Daoy (cell line): ENCODE results near the gene TSSK2. TPM values are rescaled to one million over a fixed set of nuclear protein-coding genes. Genes with fewer than 3 reads are reported as not detected.

Experiments
- DNase-seq: peaks from one replicate; pipeline ENCODE4 v3.0.0-alpha.2; 2015; ENCODE audit warnings: low read depth
- total RNA-seq: library from RNA; depleted of rRNA; stranded (reverse); fragments of >200 nt; shearing (Covaris generic); gene quantifications from 2 replicates; pipeline ENCODE4 v1.2.3, GENCODE V29; 2014

Gene TSSK2
- total RNA-seq, 1 experiment from 2014 or later, result not detected

DNA sequence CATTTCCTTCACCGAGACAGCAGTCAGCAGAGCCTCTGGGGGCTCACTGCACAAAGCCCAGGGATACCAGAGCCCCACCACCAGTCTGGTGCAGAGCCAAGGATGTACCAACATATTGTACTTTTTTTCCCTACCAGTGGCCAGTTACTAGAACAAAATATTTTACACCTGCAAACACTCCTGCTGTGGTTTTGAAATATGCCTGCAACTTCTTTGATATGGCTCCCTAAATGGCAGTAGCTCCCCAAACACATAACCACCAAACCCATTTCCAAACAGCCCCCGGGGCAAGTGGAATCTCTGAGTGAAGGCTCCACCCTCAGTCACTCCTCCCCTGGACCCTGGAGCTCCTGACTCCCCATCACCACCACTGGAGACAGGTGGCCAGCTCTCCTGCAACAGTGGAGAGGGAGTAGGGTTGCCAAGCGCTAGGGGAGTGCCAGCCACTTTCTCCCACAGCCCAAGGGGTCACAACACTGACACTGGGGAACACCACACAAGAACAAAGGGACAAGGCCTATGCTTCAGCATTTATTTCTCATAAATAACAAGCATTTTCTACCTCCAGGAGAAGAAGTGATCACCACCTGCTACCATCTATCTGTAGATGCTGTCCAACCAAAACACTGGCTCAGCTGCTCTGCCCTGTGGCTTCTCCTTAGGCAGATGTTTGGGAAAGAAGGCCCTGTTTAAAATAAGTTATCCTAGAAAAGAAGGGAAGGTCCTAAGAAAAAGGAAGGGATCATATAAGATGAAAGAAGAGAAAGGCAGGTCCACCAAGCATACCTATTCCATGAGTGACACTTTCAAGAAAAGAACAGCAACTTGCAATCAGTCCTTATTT lies 24.0 kb upstream of the TSSK2 start:
- DNase-seq, result no peak

DNA sequence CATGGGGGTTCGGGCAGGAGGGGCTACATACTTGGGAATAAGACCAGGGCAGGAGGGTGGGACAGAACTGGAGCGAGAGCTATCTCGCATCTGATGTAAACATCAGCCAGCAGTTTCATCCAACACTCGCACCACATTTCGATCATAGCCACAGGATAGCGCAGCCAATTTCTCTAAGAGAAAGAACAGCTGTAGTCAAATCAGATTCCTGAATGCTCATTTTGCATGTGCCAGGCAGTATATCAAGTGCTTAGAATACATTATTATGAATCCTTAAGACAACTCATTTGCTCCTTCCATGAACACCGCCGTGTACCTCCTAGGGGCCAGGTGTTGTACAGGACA lies 23.4 kb upstream of the TSSK2 start:
- no peak for DNase-seq

DNA sequence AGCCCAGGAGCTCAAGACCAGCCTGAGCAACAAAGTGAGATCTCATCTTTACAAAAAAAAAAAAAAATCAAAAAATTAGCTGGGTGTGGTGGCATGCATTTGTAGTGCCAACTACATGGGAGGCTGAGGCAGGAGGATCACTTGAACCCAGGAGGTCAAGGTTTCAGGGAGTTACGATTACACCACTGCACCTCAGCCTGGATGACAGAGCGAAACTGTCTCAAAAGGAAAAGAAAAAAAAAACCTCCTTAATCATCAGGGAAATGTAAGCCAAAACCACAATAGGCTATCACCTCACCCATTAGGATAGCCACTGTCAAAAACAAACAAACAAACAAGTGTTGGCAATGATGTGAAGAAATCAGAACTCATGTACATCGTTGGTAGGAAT lies 22.3 kb upstream of the TSSK2 start:
- no peak for DNase-seq

DNA sequence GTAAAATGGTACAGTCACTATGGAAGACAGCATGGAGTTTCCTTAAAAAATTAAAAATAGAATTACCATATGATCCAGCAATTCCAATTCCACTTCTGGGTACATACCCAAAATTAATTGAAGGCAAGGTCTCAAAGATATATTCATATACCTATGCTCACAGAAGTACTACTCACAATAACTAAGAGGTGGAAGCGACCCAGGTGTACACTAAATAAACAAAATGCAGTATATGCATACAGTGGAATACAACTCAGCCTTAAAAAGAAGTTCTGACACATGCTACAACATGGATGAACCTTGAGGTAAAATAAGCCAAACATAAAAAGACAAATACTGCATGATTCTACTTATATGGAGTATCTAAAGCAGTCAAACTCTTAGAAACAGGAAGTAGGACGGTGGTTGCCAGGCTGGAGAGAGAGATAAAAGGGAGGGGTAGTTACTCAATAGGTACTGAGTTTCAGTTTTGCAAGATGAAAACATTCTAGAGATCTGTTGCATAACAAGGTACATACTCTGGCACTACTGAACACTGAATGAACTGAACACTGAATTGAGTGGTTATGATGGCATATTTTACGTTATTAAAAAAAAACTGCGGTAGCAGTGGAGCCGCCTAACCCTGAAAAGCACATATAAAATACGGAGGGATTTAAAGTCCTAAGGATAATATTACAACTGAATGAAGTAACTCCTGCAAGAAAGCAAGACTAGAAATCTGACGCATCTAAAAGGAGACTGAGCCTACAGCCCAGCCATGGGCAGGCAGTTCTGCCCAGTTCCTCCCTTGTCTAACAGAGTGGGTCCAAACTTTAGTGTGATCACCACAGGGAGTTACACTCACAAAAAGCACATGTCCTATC lies 21.7 kb upstream of the TSSK2 start:
- DNase-seq, result no peak

DNA sequence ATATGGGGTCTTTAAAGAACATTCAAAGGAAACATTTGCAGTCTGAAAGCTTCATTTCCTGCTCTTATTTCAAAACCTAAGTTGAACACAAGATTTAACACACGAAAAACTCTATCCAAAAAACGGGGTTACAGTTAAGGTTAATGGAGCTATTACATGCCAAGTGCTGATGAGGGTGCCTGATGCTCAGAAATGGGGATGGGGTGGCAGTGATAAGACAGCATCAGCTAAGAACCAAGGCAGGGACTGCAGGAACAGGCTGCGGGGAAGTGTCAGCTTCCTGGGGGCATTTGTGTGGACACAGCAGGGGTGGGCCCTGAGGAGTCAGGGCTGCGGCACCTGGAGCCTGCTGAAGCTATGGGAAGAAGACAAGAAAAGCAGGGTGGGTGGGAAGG lies 21.0 kb upstream of the TSSK2 start:
- no peak for DNase-seq

DNA sequence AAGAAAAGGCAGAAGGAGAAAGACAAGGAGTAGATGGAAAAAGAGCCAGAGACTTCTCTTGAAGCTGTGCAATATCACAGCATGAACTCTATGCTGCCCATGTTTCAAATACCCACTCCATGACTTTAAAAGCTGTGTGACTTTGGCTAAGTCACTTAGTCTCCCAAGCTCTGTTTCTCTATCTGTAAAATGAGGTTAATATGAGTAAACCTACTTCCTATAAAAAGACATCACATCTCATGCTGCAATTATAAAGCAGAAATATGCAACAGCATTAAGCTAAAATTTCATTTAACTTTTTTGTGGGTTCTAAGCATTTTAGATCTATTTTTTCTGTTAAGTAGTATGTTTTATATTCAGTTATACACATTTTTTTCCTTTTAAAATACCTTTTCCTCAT lies 20.5 kb upstream of the TSSK2 start:
- DNase-seq, result no peak

DNA sequence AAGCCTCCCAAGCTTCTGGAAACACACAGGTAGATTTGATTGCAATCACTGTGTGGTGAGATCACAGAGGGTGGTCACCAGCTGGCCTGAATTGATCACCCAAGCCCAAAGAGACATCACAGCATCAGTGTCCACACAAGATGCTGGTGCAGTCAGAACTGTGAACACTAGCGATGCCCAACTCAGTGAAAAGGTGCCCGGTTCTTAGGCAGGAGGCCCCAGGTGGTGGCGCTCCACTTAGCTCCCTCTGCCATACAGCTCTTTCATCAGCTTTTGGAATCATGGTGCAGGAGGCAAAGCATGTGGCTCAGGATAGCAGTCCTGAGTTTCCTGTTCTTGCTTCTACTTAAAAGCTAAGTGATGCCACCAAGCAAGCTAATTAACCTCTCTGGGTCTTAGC lies 20.0 kb upstream of the TSSK2 start:
- DNase-seq, result no peak

DNA sequence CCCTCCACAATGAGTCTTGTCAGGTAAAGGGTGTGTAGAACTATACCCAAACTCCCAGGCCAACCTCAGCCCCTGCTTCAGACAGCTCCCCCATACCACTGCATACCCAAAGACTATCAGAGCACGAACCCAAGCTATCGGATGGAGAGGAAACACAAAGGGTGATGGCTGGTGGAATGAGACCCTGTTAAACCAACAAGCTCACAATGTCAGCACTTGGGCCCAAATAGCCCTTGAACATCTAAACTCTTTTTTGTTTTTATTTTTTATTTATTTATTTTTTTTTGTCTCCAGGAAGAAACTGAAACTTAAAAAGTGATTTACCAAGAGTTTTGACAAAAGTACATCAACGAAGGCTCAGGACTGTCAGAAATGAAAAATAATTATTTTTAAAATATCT lies 19.5 kb upstream of the TSSK2 start:
- DNase-seq, result no peak

DNA sequence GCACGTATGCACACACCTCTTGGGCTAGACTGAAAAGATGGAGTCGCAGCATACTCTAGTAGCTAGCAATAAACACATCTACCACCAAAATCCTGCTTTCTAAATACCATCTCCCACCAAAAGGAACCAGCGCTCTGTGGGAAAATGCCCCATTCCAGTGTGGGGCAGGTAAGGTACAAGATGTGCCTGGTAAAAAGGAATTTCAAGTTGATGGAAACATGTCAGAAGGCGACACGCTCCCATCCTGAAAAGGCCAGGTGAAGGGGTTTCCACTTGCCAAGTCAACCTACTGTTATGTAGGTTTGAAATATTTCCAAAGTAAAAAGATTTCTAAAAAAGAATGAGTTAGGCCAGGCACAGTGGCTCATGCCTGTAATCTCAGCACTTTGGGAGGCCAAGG lies 17.7 kb upstream of the TSSK2 start:
- DNase-seq, result no peak

DNA sequence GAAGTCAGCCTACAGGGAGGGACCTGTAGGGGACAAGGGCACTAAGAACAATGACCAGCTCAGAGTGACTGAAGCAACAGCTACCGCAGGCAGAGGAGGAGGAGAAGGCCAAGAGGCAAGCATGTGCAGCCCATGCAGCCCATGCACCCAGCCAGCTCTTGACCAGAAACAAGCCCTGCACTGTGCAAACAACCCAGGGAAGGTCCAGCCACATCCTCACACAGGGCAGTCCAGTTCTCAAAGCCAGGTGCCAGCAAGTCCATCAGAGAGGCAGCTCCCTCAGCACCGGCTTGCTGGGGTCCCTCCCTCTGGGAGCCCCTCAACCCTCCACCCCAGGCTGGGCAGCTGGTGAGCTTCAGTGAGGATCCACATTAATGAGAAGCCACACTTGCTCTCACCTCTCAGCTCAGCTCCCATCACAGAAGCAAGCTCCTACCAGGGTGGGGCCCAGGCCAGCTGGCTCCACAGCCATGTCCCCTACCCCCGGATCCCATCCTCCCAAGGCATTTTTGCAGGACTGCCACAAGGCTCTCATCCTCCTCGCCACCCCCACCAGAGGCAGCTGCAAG lies 16.0 kb upstream of the TSSK2 start:
- DNase-seq, result no peak

DNA sequence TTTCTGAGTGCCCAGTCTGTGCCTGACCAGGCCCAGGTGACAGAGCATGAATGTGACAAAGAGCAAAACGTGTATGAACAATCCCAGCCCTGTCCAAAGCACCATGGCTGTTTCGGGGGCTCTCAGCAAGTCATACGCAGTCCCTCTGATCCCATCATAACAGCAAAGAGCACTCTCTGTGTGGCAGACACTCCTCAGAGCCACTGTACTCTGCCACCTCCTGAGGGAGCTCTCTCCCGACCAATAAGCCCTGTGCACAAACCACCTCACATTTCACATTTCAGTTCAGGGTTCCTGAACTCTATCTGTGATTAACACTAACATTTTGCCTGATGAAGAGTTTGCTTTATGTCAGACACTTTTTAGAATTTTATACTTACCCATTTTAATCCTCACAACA lies 15.5 kb upstream of the TSSK2 start:
- DNase-seq, result no peak

DNA sequence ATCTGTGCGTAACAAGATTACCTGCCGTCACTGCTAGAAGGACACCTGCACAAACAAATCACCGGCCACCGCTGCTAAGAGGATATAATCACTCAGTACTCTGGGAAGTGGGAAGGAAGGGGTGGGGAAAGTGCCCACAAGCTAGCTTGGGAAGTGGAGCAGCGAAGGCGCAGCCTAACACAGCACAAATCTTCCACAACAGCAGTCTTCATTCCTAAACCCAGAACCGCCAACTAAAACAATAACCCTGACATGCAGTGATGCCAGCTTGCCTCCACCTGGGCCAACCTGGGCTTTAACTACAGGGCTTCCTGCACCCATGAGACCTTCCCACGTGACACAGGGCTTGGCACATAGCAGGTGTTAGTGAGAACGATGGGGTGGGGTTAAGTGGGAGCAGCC lies 14.0 kb upstream of the TSSK2 start:
- no peak for DNase-seq

DNA sequence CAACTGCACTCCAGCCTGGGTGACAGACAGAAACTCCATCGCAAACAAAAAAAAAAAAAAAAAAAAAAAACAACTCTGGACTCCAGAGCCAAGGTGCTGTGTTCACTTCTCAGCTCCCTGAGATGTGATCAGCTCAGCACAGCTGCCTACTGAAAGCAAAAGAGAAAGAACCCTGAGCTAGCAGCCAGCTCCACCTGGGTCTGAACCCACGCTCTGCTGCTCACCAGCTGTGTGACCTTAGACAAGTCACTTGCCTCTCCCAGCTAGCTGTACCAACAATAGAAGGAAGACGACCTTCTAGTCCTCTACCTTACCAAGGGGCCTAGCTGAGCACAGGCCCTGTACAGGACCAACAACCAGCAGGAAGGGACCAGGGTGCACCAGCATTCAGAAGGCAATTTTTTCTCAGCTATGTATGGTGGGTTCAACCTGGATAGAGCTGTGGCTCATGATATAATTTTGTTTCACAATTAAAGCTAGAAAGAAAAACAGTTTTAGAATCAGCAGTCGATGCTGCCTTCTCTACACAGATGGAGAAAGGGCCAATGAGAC lies 12.7 kb upstream of the TSSK2 start:
- no peak for DNase-seq

DNA sequence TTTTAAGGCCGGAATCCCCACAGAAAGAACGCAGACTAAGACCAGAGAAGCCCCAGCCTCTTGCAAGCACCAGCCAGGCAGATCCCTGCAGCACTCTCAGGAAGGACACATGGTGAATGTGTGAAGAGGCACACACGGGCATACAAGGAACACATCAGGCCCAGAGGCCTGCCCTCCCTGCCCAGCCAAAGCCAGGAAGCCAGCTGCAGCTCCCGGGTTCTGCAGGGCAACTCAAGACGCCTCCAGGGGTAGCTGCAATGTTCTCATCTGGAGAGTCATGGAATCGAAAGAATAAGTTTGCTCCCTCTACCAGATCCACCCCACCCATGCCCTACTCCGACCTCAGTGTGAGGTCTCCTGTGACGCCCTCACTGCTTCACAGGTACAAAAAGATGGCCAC lies 11.2 kb upstream of the TSSK2 start:
- DNase-seq, result no peak

DNA sequence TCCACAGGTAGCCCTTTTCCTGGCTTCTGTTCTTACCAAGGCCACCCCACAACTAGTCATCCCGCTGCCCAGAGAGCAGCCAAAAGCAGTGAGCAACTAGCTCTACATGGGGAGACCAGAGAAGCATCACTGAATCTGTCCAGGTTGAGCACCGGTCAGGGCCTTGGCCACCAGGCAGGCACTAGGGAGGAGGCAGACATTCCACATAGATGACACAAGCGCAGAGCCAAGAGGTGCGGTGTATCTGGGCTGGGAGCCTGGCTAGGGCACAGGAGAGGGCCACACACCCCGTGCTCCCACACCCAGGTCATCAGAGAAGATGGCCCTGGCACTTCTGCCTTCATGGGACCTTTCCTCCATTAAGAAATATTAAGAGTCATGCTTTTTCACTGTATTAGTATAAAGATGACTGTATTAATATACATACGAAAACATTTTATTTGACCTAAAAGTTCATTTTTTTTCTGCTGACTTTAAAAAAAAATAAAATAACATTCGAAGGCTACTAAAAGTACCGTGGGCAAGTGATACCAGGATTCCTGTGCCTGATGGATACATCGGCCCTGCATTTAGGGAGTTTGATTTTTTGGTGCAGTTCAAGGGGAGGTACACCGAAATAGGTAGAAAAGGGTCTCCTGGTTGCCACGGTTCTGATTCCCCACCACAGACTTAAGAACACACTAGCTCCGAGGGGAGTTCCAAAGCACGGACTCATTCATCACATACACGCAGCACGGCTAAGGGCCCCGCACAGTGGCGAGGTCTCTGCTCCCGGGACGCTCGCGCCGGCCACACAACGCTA lies 10.1 kb upstream of the TSSK2 start:
- peak; percentile 75 for DNase-seq

DNA sequence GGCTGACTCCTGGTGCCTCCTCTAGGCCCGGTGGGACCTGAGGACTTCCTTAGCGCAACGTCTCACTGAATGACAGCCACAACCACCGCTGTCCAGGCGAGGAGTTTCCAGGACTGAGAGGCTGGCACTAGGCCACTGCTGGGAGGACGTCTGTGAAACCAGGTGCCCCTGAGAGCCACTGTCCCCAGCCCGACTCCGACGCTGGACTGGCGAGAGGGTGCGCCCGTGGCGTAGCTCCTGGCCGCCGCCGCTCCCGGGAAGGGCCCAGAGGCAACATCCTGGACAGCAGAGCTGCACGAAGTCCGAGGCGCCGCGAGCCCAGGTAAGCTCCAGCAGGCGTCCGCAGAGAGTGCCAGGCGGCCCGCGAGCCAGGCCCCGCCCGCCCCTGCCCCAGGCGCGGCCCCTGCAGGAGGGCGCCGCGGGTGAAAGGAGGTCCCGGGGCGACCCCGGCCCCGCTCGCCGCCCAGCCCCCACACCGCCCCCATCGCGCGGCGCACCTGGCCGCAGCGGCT lies 9.4 kb upstream of the TSSK2 start:
- DNase-seq, result peak; percentile 46

DNA sequence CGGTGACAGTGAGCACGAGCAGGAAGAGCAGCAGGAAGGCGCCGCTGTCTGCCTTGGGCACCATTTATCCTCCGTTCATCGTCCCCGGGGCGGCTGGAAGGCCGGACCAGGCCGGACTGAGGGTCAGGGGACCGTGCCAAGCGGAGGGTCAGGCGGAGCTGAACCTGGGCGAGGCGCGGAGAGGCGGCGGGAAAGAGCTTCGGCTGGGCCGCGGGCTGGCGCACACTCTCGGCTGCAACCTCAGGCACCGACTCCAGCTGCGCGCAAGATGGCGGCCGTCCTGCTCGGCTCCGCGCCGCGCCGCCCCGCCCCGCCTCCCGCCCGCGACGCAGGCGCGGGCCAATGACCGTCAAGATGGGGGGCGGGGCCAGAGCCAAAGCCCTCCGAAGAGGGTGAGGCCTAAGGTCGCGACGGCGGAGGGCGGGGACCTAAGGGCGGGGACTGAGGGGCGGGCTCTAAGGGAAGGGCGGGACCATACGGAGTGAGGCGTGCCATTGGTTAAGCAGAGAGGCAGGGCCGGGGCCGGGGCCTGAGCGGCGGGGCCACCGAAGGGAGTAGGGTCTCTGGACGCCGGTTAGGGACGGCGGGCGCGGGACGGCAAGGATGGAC lies 8.9 kb upstream of the TSSK2 start, which contains the start of gene DGCR2:
DGCR2 (minus strand) TSS at position 270 of the 609 bp plus-strand sequence; CDS start at position 64, 206 bp downstream.
- DNase-seq, result peak; percentile 97

DNA sequence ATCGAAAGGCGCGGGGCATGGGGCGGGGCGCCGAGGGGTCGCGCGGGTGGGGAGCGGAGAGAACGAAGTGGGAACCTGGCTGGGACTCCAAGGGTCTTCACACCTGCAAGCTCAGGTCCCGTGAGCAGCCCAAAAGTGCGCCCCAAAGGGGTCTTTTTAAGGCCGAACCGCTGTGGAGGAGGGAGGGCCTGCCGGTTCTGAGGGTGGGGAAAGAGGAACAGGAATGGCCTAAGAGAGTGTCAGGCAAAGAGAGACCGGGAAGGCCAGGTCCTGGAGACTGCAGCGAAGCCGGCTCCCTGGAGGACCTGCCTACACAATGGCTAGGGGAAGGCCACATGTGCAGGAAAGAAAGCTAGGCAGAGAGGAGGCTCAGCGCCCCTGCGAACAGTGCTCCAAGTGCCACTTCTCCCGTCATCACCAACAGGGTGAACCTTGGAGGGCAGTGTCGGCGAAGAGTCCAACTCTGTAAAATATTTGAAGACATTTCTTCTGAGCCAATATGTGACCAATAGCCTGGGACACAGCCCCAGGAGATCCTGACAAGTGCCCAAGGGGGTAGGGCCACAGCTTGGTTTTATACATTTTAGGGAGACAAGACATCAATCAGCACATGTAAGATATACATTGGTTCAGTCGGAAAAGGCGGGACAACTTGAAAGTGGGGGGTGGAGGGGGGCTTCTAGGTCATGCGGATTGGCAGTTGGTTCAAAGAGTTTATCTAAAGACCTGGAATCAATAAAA lies 8.2 kb upstream of the TSSK2 start:
- no peak for DNase-seq

DNA sequence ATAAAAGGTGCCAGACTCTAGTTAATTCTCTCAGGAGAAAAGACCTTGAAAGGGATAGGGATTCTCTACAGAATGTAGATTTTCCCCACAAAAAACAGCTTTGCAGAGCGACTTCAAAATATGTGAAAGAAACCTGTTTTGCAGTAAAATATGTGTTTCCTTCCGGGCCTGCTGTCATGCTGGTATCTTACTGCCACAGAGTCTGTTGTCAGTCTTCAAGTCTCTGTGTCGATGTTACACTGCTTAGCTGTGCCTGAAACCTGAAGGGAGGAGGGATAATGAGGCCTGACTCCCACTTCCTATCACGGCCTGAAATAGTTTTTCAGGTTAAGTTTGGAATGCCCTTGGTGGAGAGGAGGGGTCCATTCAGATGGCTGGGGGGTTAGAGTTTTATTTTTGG lies 7.2 kb upstream of the TSSK2 start:
- DNase-seq, result no peak

DNA sequence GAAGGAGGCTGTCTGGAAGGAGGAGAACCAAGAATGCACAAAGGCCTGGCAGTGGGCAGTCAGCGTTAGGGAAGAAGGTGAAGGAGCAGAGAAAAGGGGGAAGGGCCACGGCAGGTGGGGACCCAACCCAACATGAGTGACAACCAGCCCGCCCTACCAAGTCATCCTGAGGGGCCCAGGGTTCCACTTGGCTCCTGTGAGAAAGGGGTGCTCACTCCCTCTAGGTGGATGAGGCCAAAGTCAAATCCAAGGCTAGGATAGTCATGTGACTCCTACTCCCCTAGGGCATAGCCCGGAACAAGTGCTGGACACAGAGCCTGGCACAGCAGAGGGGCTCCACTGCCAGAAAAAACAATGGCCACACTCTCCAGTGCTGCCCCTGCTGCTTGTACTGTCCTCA lies 6.7 kb upstream of the TSSK2 start:
- DNase-seq, result no peak
